ENCODE data around the gene ABLIM2.
"Not testable (repeated sequence)": the region's sequence is repeated elsewhere in the genome, so short reads cannot be mapped to it uniquely, and the experiment has no call there.

Gene ABLIM2

DNA sequence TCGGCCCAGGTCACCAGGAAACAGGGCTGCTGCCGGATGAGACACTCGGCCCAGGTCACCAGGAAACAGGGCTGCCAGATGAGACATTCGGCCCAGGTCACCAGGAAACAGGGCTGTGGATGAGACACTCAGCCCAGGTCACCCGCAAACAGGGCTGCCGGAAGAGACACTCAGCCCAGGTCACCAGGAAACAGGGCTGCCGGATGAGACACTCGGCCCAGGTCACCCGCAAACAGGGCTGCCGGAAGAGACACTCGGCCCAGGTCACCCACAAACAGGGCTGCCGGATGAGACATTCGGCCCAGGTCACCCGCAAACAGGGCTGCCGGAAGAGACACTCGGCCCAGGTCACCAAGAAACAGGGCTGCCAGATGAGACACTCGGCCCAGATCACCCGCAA is 240.4 kb downstream of the ABLIM2 start:
- in situ Hi-C loops (cut with MboI; ENCODE audit: low sequenced_read_pairs): not testable (repeated sequence)

DNA sequence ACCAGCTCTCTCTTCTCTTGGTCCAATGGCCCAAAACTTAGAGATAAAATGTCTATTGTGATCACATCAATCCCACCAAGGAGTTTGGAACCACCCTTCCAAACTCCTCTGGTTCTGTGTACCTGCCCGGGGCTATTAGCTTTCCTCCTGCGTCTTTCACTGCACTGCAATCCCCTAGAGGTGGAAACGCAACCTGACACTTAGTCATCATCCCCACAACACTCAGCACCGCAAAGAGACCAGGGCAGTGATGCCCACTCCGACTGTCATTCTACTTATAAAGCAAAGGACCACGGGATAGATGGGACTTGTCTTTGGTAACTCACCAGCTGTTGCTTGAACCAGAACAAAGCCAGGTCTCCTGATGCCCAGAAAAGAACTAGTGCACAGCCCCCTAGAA is 240.9 kb downstream of the ABLIM2 start:
- in situ Hi-C loops (cut with MboI; ENCODE audit: low sequenced_read_pairs): no loop called here

DNA sequence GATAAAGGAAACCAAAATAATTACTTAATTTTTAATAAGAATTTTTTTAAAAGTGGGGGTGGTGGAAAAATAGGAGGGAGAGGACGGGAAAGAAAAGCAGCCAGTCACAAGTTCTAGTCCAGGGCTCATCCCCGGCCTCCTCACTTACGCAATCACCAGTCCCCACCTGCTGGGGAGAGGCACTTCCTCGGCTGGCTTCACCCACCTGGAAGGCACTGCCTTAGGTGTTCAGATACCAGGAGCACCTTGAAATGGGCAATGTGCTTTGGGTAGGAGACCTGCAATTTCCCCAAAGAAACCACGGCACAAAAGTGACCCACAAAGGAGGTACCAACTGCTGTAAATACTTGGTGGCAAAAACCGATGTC is 242.8 kb downstream of the ABLIM2 start:
- in situ Hi-C loops (cut with MboI; ENCODE audit: low sequenced_read_pairs): no loop called here

Data from HL-60/S4 treated with phorbol 12-myristate 13-acetate at 8.2 ng/mL for 4 days and 3 days (cell line).